22Rv1 (cell line): ENCODE data around the gene SLC4A1AP.
"Not testable (repeated sequence)": the region's sequence is repeated elsewhere in the genome, so short reads cannot be mapped to it uniquely, and the experiment has no call there.

ENCODE experiments used
- H3K27ac ChIP-seq: fragments of 450-650 bp; 2 replicates; pipeline ENCODE4 v1.5.1; 2017
- ZFX ChIP-seq: fragments of 450-650 bp; IDR thresholded peaks from 2 replicates; pipeline ENCODE4 v1.6.1; 2017; ENCODE audit warnings: antibody characterized with exemption, borderline replicate concordance
- TF ChIP-seq, protein P1 (sequence below): fragments of 450-650 bp; IDR thresholded peaks from 2 replicates; pipeline ENCODE4 v1.5.1; 2017; ENCODE audit warnings: mild to moderate bottlenecking

The SLC4A1AP gene

DNA sequence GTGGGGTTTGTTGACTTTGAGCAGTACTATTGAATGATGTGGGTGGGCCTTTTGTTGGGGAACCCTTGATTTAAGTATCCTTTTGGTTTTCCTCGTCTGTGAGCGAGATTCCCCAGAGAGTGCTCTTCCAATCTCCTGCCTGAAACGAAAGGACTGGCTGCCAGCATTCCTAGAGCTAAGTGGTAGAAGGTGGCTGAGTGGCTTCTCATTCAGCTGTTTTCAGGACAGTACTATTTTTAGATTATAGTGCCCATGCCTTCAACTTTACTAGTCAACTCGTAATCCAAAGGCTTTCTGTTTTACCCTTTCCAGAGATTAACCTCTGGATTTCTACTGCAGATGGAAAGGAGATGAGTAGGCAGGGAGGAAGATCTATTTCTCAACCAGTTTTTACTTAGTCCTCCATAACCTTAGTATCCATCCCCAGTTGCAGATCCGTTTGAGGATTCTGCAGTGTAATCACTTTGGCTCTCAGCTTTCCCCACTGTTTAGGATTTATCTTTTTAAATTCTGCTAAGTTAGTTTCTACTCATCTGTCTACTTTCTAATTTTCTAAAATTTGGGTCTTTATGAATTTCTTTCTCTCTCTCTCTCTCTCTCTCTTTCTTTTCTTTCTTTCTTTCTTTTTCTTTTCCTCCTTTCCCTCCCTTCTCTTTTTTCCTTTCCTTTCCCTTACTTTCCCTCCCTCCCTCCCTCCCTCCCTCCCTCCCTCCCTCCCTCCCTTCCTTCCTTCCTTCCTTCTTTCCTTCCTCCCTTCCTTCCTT lies 9.2 kb downstream of the SLC4A1AP start:
- TF ChIP-seq ZFX: no peak
- TF ChIP-seq, protein P1, sequence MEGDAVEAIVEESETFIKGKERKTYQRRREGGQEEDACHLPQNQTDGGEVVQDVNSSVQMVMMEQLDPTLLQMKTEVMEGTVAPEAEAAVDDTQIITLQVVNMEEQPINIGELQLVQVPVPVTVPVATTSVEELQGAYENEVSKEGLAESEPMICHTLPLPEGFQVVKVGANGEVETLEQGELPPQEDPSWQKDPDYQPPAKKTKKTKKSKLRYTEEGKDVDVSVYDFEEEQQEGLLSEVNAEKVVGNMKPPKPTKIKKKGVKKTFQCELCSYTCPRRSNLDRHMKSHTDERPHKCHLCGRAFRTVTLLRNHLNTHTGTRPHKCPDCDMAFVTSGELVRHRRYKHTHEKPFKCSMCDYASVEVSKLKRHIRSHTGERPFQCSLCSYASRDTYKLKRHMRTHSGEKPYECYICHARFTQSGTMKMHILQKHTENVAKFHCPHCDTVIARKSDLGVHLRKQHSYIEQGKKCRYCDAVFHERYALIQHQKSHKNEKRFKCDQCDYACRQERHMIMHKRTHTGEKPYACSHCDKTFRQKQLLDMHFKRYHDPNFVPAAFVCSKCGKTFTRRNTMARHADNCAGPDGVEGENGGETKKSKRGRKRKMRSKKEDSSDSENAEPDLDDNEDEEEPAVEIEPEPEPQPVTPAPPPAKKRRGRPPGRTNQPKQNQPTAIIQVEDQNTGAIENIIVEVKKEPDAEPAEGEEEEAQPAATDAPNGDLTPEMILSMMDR: no peak

DNA sequence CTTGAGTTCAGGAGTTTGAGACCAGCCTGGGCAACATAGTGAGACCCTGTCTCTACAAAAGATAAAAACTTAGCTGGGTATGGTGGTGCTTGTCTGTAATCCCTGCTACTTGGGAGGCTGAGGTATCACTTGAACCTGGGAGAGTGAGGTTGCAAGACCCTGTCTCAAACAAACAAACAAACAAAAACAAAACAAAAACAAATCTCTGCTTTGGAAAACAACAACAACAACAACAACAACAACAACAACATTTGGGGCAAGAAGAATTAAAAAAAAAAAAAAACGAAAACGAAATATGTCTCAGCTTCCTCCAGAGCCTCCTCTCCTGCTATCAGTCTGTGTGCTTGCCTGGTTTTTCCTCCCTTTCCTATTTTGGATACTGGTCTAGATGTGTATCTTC lies 16.9 kb downstream of the SLC4A1AP start:
- H3K27ac ChIP-seq: no peak overlapping the region
- no peak for TF ChIP-seq ZFX
- TF ChIP-seq, protein P1: no peak

More for the DNA sequence above, 9.2 kb downstream of the SLC4A1AP start:
- no peak overlapping the region for H3K27ac ChIP-seq

DNA sequence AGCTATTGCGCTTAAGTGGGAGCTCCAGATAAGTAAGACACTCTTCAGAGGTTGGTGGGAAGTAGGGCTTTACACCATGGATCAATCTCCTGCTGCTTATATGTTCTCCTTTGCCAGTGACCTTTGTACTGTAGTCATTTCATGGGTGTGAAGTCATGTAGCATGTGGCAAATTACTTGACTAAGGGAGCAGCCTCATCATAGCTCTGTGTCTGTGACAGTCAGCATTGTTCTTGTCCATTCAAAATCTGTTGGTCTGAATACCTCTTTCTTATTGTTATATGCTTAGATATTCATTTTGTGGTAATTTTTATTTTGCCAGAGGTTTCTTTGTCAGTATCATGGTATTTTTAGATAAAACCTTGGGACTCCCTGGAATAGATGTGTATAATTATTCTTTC lies 18.2 kb downstream of the SLC4A1AP start:
- no peak overlapping the region for H3K27ac ChIP-seq

DNA sequence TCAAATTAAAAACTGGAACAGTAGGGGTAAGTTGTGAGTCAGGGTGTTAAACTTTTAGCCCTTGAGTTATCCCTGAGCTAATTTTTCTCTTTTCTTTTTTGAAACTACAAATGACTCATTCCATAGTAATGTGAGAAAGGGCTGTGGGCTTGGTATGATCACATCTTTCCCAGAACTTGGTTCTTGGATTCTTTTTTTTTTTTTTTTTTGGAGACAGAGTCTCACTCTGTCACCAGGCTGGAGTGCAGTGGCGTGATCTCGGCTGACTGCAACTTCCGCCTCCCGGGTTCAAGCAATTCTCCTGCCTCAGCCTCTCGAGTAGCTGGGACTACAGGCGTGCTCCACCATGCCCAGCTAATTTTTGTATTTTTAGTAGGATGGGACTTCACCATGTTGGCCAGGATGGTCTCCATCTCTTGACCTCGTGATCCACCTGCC lies 18.7 kb downstream of the SLC4A1AP start:
- H3K27ac ChIP-seq: not testable (repeated sequence)

More for the DNA sequence above, 18.2 kb downstream of the SLC4A1AP start:
- TF ChIP-seq ZFX: no peak
- TF ChIP-seq, protein P1: no peak

DNA sequence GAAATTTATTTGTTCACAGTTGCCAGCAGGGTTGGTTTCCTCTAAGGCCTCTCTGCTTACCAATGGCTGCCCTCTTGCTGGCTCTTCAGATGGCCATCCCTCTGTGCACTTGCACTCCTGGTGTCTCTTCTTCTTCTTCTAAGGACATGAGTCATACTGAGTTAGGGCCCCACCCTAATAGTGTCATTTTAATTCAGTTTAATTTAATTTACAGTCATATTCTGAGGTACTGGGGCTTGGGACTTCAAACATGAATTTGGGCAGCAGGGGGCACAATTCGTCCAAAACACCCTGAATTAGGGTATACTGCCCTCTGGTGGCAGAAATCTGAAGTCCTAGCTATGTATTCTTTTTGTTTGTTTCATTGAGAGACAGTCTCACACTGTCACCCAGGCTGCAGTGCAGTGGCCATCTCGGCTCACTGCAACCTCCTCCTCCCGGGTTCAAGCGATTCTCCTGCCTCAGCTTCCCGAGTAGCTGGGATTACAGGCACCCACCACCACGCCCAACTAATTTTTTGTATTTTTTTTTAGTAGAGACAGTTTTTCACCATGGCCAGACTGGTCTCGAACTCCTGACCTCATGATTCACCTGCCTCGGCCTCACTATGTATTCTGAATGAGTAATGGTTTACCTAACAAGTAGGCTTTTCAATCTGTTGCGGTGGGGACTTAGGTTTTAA lies 19.8 kb downstream of the SLC4A1AP start:
- TF ChIP-seq, protein P1: peak; percentile 97
- TF ChIP-seq ZFX: no peak
- H3K27ac ChIP-seq: no peak overlapping the region

DNA sequence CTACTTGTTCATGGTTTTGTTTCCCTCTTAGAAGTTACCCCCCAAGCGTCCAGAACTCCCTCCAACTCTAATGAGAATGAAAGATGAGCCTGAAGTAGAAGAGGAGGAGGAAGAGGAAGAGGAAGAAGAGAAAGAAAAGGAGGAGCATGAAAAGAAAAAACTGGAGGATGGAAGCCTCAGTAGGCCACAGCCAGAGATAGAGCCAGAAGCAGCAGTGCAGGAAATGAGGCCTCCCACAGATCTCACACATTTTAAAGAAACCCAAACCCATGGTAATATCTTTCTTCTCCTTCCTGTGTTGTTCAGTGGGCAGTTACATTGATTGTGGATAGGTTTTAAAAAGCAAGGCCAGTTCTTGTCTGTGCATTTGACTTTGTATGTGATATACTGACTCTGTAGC lies 21.3 kb downstream of the SLC4A1AP start:
- H3K27ac ChIP-seq: not testable (repeated sequence)

DNA sequence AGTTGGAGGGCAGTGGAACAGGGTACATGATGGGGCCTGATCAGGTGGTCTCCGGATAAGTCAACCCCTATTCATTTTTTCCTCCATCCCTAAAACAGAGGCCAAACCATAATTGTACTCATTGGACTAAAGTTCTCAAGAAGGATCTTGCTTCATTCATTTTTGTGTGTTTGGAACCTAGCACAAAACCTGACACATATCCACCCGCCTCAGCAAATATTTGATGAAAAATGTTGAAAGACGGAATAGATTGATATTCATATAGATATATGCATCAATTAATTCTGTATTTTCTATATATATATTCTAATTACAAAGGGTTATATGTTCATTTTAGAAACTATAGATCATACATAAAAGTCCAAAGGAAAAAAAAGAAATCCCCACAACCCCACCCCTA lies 21.9 kb downstream of the SLC4A1AP start:
- TF ChIP-seq, protein P1: no peak
- no peak for TF ChIP-seq ZFX
- no peak overlapping the region for H3K27ac ChIP-seq

DNA sequence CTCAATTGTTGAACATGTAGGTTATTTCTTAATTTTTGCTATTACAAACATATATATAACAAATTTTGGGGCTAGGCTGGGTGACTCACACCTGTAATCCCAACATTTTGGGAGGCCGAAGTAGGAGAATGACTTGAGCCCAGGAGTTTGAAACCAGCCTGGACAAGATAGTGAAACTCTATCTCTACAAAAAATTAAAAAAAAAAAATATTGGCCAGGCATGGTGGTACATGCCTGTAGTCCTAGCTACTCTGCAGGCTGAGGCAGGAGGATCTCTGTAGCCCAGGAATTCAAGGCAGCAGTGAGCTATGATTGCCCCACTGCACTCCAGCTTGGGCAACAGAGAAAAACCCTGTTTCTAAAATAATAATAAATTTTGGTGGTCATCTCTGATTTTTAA lies 23.5 kb downstream of the SLC4A1AP start:
- TF ChIP-seq, protein P1: no peak
- TF ChIP-seq ZFX: no peak
- no peak overlapping the region for H3K27ac ChIP-seq
